ENCODE data around the gene FAM222B.

Gene FAM222B

DNA sequence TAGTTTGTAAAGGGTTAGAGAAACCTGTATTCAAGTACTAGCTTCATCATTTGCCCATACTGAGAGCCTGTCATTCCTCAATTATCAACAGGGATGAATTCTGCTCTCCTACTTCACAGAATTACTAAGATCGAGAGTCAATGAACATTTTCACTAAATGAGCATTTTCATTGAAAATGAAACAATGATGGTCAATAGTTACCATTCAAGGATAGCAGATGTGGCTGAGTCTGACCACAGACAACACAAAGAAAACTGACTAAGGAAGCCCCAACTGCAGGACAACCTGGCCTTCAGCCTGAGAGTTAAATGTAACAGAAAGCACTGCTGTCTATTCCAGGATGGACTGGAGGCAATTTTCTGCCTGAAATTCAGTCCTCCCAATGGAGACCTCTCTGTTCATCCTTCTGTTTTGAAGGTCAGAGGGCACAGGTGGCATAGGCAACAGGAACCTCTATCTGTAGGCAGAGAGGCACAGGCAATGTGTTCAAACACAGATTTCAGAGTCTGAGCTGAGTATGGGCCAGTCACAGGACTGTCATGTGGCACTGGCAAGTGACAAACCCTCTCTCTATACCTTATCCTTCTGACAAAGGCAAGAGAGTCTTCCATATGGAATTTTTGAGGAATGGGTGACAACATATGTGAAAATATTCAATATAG, 79.3 kb downstream of the FAM222B start:
- DNase-seq: peak in 1 of 2 donors; percentile 4

DNA sequence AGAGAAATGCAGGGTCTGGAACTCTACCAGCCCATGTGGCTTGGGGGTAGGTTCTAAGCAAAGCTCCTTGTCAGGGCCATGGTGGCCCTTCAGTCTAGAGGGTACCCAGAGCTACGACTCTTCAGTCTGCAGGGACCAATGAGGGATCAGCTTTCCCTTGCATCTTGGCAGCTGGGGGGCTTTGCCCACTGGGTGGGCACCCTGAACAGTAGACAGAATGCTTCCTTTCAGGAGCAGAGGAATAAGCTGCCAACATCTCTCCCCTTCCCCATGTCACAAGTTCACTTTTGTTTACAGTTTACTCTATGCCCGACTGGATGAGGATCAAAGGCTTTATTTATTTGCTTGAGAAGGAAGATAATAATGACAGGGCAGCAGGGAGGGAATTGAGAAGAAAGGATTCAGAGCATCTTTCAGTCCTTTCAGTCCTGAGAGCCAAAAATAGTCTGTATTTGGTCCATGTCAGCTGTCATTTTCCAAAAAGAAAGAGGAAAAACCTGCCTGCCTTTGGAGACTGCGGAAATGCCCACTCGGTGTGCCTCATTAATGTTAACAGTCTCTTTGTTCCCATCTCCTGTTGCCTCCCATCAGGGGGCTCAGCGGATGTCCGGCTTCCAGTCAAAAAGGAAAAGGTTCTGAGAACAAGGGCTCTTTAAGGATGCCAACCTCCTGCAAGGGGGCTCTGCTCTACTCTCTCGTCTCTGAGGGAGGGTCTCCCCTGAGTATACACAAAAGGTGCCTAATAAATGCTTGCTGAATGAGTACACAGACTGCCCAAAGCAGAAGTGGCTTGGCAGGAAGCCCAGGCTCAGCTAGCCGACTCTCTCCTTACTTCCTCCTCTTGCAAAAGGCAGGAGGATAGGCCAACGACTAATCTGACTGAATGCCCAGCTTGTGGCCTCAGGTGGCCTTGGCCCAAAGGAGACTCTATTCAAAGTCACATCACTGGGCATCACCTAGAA, 81.7 kb downstream of the FAM222B start:
- DNase-seq: peak; percentile 52 to 70

DNA sequence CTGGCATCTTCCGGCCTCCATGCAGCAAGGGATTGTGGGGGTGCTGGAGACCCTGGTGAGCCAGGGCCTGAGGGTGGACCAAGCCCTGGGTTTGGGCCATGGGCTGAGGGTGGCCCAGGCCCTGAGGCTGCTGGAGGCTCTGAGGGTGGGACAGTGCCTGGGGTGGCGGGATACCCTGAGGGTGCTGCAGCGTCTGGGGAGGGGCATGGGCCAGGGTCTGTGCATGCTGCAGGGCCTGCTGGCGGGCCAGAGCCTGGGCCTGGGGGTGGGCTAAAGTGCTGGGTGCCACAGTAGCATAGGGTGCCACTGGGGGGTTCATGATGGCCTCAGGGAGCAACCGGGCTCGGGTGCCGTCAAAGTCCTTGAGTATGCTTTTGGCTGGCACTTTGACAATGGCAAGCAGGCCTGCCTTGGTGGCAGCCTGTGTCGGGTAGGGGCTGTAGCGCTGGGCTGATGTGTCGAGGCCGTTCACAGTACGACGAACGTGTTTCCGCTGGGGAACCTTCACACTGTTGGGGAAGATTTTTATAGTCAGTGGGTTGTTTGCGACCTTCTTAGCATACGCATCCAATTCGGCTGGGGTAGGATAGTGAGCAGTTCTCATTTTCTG, 83.2 kb downstream of the FAM222B start:
- no peak for DNase-seq

- DNase-seq: no peak
These were observed 84.0 kb downstream of the FAM222B start for GRCh38 chr17:28758411-28759121.

DNA sequence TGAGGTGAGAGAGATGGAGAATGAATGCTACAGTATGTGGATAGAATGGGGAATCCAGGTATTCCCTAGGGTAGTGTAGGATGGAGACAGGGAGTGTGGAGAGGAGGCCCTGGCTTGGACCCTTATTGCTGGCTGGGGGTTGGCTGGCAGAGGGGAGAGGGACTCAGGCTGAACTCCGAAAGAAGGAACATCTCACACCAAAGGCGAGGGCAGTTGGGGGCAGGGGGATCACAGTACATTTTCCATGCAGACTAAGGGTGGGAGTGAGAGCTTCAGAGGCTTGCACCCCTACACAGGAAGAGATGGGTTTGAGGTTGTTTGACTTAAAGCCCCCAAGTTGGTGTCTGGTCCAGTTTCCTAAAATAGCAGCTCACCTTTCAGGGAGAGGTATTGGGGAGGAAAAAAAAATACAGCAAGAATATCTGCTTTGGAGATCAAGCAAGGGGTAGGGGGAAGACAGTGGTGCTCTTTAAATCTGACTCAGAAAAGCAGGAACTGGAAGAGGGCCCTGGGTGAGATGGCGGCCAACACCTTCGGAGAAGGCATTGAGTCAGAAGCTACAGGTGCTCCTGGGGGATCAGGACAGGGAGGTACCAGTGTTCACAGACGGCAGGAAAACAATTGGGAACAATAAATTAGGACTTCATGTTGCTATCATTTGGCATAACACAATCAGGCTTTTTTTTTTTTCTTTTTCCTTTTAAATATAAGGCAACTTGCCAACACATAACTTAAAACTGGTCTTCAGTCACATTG, 86.4 kb downstream of the FAM222B start:
- DNase-seq: no peak

DNA sequence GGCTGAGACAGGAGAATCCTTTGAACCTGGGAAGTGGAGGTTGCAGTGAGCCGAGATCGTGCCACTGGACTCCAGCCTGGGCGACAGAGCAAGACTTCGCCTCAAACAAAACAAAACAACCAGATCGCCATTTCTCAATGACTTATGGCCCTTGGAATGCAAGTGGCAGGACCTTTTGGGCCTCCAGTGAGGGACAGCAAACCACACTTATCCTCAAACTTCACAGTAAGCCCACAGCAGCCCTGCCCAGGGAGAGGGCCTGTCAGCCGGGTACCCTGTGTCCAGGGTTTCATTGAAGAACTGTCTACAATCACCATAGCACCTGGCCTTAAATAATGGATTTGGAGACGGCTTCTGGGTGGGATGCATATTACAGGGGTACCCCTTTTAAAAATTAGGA, 87.1 kb downstream of the FAM222B start:
- no peak for DNase-seq

- no peak for DNase-seq
These were observed 90.8 kb downstream of the FAM222B start for GRCh38 chr17:28751600-28752366.

- peak; percentile 75 to 97 for DNase-seq
These were observed 92.2 kb downstream of the FAM222B start for GRCh38 chr17:28750178-28751047.

DNA sequence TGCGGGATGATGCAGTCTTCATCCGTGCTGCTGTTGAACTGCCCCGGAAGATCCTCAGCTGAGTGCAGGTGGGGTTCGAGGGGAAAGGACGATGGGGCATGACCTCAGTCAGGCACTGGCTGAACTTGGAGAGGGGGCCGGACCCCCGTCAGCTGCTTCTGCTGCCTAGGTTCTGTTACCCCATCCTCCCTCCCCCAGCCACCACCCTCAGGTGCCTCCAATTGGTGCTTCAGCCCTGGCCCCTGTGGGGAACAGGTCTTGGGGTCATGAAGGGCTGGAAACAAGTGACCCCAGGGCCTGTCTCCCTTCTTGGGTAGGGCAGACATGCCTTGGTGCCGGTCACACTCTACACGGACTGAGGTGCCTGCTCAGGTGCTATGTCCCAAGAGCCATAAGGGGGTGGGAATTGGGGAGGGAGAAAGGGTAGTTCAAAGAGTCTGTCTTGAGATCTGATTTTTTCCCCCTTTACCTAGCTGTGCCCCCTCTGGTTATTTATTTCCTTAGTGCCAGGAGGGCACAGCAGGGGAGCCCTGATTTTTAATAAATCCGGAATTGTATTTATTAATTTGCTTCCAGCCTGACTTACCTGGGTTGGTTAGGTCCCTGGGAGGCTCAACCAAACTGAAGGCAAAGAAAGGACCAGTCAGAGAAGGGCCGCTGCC, 92.9 kb downstream of the FAM222B start:
- DNase-seq: no peak

DNA sequence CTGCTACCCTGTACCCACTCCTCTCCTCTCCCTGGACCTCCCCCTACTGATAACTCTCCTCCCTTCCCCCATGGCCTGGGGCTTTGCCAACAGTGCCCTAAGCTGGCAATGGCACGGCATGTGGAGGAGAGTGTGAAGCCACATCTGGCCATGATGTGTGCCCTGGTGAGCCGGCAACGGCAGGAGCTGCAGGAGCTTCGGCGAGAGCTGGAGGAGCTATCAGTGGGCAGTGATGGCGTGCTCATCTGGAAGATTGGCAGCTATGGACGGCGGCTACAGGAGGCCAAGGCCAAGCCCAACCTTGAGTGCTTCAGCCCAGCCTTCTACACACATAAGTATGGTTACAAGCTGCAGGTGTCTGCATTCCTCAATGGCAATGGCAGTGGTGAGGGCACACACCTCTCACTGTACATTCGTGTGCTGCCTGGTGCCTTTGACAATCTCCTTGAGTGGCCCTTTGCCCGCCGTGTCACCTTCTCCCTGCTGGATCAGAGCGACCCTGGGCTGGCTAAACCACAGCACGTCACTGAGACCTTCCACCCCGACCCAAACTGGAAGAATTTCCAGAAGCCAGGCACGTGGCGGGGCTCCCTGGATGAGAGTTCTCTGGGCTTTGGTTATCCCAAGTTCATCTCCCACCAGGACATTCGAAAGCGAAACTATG, 93.6 kb downstream of the FAM222B start:
- DNase-seq: no peak

DNA sequence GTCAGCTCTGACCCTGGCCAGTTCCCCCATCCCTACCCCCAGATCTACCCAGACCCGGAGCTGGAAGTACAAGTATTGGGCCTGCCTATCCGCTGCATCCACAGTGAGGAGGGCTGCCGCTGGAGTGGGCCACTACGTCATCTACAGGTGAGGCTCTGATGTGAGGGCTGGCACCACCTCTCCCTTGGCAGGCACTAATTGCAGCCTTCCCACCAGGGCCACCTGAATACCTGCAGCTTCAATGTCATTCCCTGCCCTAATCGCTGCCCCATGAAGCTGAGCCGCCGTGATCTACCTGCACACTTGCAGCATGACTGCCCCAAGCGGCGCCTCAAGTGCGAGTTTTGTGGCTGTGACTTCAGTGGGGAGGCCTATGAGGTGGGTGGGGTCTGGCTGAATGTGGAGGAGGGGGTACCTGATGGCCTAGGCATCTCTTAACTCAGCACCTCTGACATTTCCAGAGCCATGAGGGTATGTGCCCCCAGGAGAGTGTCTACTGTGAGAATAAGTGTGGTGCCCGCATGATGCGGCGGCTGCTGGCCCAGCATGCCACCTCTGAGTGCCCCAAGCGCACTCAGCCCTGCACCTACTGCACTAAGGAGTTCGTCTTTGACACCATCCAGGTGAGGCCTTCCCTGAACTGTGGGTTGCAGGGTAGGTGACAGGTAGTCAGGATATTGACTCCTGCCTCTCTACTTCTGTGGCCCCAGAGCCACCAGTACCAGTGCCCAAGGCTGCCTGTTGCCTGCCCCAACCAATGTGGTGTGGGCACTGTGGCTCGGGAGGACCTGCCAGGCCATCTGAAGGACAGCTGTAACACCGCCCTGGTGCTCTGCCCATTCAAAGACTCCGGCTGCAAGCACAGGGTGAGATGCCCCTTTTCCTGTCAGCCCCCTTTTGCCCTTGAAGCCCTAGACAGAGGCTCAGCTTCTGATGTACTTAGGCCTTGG, 94.5 kb downstream of the FAM222B start:
- DNase-seq: no peak

DNA sequence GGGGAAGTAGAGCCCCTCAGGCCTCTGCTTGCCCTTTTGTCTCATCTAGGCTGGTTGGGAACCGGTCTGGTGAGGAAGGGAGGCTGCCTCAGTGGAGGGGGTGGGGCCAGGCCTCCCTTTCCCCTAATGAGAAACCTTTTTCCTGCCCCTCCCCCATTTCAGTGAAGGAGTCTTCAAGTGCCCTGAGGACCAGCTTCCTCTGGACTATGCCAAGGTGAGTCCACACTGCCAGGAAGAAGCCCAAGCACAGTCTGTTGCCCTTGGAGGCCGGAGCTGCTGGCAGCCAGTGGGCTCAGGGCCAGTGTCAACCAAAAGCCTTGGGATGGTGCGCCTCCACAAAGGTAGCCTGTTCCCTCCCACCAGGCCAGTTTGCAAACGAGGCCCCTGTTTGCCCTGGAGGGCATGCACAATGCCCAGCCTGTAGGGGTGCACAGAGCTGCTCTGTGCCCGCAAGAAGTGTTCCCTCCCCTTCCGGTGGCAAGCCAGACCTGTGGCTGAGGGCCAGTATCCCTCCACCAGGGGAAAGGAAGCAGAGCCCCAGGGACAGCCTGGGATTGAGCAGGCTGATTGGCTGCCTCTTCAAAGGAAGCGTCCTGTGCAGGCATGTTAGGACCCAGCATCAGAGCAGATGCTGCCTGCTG, 95.4 kb downstream of the FAM222B start:
- no peak for DNase-seq

DNA sequence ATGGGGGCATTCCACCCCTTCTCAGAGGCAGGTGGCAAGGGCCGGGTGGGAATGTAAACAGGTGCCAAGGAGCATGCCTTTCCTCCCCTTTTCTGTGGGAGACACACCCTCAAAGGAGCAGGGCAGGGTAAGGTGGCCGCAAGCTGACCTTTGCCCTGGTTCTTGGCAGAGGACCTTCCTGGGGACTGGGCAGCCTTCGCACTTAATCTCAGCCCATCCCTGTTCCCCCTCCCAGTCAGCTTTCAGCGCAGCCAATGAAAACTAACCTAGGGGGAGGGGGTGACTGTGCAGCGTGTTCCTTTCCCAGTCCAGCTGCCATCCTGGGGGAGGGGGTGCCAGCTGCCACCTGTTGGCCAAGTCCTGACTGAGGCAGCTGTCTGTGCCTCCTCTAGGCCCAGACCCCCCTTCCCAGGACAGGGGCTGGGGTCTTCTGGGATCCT, 96.0 kb downstream of the FAM222B start:
- DNase-seq: no peak

DNA sequence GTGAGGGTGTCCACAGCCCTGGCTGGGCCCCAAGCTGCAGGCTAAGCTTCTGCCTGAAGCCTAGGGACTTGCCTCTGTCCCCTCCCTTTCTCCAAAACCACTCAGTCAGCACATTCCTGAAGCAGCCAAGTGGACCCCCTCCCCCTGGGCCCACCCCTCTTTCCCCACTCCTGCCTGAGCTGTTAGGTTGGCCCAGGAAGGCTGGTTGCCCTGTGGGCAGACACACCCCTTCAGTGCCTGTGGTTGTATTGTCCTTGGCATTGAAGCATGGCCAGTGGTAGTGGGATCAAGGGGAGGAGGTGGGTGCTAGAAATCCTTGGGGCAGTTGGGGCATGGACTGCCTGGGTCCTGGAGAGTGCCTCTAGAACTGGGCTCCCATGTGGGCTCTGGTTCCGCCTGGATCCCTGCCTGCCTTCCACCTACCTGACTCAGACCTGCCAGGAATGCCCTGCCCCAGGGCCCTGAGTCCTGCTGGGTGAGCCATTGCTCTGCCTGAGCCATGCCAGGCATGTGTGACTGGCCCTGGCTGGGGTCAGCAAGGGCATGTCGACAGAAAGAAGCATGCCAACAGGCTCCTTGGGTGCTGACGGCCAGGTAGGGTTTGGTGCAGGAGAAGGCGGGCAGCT, 96.7 kb downstream of the FAM222B start:
- DNase-seq: no peak

DNA sequence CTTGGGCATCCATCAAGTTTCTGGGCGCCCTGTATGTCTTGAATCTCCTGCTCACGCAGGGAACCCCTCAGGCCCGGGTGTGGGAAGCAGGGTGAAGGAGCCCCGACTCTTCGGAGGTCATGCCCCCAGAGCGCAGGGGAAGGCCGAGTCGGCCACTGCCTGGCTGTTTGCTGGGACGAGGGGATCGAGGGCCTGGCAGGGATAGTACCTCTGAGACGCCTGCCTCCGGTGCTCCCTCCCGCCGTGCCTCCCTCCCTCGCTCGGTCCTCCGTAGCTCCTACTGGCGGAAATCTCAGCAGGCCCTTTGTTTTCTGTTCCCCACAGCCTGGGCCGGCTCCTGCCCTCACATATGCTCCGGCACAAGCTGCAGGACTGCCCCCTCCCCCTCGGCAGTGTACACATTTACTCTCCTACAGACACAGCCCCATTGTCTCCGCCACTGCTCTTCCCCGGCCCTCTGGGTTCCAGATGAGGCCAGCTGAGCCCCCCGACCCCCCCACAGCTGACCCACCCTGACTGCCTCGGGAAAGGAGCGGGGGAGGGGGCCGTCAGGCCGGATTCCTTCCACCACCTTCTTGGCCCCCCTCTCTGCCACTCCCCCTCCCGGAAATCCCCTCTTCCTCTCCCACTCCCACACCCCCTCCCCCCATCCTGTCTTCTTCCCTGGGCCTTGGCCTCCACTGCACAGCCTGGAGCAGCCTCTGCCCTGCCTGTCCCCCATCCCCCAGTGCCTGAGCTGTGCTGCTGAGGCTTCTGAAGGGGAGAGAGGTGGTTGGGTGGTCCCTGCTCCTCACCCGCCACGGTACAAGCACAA, 97.4 kb downstream of the FAM222B start:
- DNase-seq: peak in 1 of 2 donors; percentile 2
